HG02973 (cell line): ENCODE measurements around the gene MFRP.

Source experiments
- ATAC-seq: cut with Tn5 transposase; IDR thresholded peaks from one replicate; pipeline ENCODE4 v1.9.1; 2021; ENCODE audit warnings: moderate library complexity; ENCODE audit not compliant: unreplicated experiment

Gene MFRP

GRCh38 chr11:119298726-119299125, 47.8 kb downstream of the MFRP start:
- ATAC-seq = no peak

- ATAC-seq = no peak
Measured at GRCh38 chr11:119297938-119298337, 48.6 kb downstream of the MFRP start.

DNA sequence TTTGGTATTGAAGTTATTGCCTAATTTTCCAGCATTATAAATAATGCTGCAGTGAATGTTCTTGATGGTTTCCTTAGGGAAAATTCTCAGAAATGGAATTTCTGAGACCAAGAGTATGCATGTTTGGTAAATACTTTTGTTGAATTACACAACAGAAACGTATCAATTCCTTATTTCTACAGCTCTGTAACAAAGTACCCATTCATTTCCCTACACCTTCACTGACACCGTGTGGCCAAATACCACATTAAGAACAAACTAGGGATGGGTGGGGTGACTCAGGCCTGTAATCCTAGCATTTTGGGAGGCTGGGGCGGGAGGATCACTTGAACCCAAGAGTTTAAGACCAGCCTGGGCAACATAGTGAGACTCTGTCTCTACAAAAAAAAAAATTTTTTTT, 51.3 kb downstream of the MFRP start:
- ATAC-seq = no peak

- ATAC-seq = no peak
Measured at GRCh38 chr11:119293461-119293860, 53.0 kb downstream of the MFRP start.

GRCh38 chr11:119290894-119291497, 55.5 kb downstream of the MFRP start:
- no peak for ATAC-seq
